HepG2 (cell line): Measurements from ENCODE around the gene GNPDA1. TPM values are rescaled to one million over a fixed set of nuclear protein-coding genes. Genes with fewer than 3 reads are reported as not detected.

ENCODE experiments used
- MTF2 ChIP-seq: sonication (generic); formaldehyde crosslinking; IDR thresholded peaks from 2 replicates; pipeline ENCODE4 v1.5.0; 2020; ENCODE audit warnings: missing genetic modification reagents, borderline replicate concordance
- MZF1 ChIP-seq: sonication (generic); formaldehyde crosslinking; IDR thresholded peaks from 2 replicates; pipeline ENCODE4 v1.8.1; 2023; ENCODE audit warnings: mild to moderate bottlenecking, missing genetic modification reagents, borderline replicate concordance
- RELA ChIP-seq: sonication (generic); formaldehyde crosslinking; IDR thresholded peaks from 2 replicates; pipeline ENCODE4 v1.4.0; 2020; ENCODE audit warnings: missing genetic modification reagents
- ZFP82 ChIP-seq: sonication (generic); formaldehyde crosslinking; IDR thresholded peaks from 2 replicates; pipeline ENCODE4 v1.5.1; 2020; ENCODE audit warnings: mild to moderate bottlenecking, missing genetic modification reagents, borderline replicate concordance
- ZNF343 ChIP-seq: sonication (generic); formaldehyde crosslinking; IDR thresholded peaks from 2 replicates; pipeline ENCODE4 v1.4.0; 2020; ENCODE audit warnings: mild to moderate bottlenecking, missing genetic modification reagents
- ZNF574 ChIP-seq: sonication (generic); formaldehyde crosslinking; IDR thresholded peaks from 2 replicates; pipeline ENCODE4 v1.4.0; 2020; ENCODE audit warnings: missing genetic modification reagents
- polyA plus RNA-seq, 8 experiments: library from polyadenylated mRNA; depleted of rRNA in 3 of 8; stranded (reverse) in 7 of 8; unstranded in 1 of 8; fragments of >200 nt; fragmentation: Illumina TruSeq in 4 of 8; extraction: Trizol in 4 of 8; gene quantifications; 2 replicates each; pipeline versions ENCODE4 v1.2.1 to v1.2.3, GENCODE V29; 2011 to 2016; ENCODE audit warnings: low read depth in 4 of 8, missing spikeins in 1 of 8, mixed read lengths in 1 of 8; ENCODE audit not compliant: insufficient read depth in 1 of 8
- total RNA-seq, 5 experiments: library from RNA; depleted of rRNA; stranded (reverse); fragments of >200 nt; fragmentation: Illumina TruSeq; extraction: Trizol; gene quantifications; 2 replicates each; pipeline ENCODE4 v1.2.3, GENCODE V29; 2016; ENCODE audit warnings: low read depth in 1 of 5
- TF ChIP-seq, protein P1 (sequence below): sonication (generic); formaldehyde crosslinking; IDR thresholded peaks from 2 replicates; pipeline ENCODE4 v1.4.0; 2020; ENCODE audit warnings: missing genetic modification reagents, borderline replicate concordance
- TF ChIP-seq, protein P2 (sequence below): sonication (generic); formaldehyde crosslinking; IDR thresholded peaks from 2 replicates; pipeline ENCODE4 v1.9.0; 2021; ENCODE audit warnings: missing genetic modification reagents, borderline replicate concordance

The GNPDA1 gene
- total and polyA plus RNA-seq, 2 of the 13 experiments (the other 11 are each of a cell fraction or from before 2014, with no cell fraction given), result 6.0 to 54.1 TPM

GRCh38 chr5:142000704-142001484 lies 11.9 kb downstream of the GNPDA1 start (continued):
- TF ChIP-seq, protein P1, sequence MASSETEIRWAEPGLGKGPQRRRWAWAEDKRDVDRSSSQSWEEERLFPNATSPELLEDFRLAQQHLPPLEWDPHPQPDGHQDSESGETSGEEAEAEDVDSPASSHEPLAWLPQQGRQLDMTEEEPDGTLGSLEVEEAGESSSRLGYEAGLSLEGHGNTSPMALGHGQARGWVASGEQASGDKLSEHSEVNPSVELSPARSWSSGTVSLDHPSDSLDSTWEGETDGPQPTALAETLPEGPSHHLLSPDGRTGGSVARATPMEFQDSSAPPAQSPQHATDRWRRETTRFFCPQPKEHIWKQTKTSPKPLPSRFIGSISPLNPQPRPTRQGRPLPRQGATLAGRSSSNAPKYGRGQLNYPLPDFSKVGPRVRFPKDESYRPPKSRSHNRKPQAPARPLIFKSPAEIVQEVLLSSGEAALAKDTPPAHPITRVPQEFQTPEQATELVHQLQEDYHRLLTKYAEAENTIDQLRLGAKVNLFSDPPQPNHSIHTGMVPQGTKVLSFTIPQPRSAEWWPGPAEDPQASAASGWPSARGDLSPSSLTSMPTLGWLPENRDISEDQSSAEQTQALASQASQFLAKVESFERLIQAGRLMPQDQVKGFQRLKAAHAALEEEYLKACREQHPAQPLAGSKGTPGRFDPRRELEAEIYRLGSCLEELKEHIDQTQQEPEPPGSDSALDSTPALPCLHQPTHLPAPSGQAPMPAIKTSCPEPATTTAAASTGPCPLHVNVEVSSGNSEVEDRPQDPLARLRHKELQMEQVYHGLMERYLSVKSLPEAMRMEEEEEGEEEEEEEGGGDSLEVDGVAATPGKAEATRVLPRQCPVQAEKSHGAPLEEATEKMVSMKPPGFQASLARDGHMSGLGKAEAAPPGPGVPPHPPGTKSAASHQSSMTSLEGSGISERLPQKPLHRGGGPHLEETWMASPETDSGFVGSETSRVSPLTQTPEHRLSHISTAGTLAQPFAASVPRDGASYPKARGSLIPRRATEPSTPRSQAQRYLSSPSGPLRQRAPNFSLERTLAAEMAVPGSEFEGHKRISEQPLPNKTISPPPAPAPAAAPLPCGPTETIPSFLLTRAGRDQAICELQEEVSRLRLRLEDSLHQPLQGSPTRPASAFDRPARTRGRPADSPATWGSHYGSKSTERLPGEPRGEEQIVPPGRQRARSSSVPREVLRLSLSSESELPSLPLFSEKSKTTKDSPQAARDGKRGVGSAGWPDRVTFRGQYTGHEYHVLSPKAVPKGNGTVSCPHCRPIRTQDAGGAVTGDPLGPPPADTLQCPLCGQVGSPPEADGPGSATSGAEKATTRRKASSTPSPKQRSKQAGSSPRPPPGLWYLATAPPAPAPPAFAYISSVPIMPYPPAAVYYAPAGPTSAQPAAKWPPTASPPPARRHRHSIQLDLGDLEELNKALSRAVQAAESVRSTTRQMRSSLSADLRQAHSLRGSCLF (CRISPR knock-in tag), result no peak
- no peak for TF ChIP-seq ZNF574 (CRISPR knock-in tag)
- TF ChIP-seq ZNF343 (CRISPR knock-in tag), result no peak
- TF ChIP-seq, protein P2, sequence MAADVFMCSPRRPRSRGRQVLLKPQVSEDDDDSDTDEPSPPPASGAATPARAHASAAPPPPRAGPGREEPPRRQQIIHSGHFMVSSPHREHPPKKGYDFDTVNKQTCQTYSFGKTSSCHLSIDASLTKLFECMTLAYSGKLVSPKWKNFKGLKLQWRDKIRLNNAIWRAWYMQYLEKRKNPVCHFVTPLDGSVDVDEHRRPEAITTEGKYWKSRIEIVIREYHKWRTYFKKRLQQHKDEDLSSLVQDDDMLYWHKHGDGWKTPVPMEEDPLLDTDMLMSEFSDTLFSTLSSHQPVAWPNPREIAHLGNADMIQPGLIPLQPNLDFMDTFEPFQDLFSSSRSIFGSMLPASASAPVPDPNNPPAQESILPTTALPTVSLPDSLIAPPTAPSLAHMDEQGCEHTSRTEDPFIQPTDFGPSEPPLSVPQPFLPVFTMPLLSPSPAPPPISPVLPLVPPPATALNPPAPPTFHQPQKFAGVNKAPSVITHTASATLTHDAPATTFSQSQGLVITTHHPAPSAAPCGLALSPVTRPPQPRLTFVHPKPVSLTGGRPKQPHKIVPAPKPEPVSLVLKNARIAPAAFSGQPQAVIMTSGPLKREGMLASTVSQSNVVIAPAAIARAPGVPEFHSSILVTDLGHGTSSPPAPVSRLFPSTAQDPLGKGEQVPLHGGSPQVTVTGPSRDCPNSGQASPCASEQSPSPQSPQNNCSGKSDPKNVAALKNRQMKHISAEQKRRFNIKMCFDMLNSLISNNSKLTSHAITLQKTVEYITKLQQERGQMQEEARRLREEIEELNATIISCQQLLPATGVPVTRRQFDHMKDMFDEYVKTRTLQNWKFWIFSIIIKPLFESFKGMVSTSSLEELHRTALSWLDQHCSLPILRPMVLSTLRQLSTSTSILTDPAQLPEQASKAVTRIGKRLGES (CRISPR knock-in tag), result no peak
- TF ChIP-seq ZFP82 (CRISPR knock-in tag), result no peak
- no peak for TF ChIP-seq RELA
- TF ChIP-seq MTF2 (CRISPR knock-in tag), result no peak
- TF ChIP-seq MZF1 (CRISPR knock-in tag), result no peak
